NCI-H1436 treated with DMSO at 0.1 percent for 48 hours (cell line): ENCODE measurements around the gene NOTCH1.
"Not testable (repeated sequence)": the region's sequence is repeated elsewhere in the genome, so short reads cannot be mapped to it uniquely, and the experiment has no call there.

Source experiments
- DNase-seq: peaks from one replicate; lab custom pipeline; 2025; lab: John Stamatoyannopoulos, UW

Gene NOTCH1

GRCh38 chr9:136564379-136564988 is 18.6 kb upstream of the NOTCH1 start:
- no peak for DNase-seq

GRCh38 chr9:136563646-136564325 is 17.9 kb upstream of the NOTCH1 start:
- DNase-seq: no peak

GRCh38 chr9:136562746-136563495 is 17.1 kb upstream of the NOTCH1 start:
- no peak for DNase-seq

GRCh38 chr9:136561779-136562178 is 15.9 kb upstream of the NOTCH1 start:
- DNase-seq: no peak

DNA sequence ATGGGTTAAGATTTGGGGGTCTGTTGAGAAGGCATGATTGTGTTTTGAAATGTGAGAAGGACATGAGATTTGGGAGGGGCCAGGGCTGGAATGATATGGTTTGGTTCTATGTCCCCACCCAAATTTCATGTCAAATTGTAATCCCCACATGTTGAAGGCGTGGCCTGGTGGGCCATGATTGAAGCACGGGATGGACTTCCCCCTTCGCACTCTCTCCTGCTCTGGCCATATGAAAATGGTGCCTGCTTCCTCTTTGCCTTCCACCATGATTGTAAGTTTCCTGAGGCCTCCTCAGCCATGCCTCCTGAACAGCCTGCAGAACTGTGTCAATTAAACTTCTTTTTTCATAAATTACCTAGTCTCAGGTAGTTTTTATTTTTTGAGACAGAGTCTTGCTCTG is 14.7 kb upstream of the NOTCH1 start:
- no peak for DNase-seq

DNA sequence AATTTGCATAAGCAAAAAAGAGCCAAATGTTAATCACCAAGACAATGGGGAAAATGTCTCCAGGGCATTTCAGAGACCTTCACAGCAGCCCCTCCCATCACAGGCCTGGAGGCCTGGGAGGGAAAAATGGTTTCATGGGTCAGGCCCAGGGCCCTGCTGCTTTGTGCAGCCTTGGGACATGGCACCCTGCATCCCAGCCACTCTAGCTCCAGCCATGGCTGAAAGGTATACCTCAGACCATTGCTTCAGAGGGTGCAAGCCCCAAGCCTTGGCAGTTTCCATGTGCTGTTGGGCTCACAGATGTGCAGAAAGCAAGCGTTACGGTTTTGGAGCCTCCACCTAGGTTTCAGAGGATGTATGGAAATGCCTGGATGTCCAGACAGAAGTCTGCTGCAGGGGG is 13.5 kb upstream of the NOTCH1 start:
- DNase-seq: not testable (repeated sequence)

DNA sequence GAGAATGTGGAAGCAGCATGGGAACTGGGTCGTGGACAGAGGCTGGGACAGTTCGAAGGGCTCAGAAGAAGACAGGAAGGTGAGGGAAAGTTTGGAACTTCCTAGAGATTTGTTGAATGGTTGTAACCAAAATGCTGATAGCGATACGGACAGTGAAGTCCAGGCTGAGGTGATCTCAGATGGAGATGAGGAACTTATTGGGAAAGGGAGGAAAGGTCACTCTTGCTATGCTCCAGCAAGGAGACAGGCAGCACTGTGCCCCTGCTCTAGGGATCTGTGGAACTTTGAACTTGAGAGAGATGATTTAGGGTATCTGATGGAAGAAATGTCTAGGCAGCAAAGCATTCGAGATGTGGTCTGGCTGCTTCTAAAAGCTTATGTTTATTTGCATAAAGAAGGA is 13.0 kb upstream of the NOTCH1 start:
- DNase-seq: not testable (repeated sequence)

GRCh38 chr9:136558373-136558772 is 12.5 kb upstream of the NOTCH1 start:
- DNase-seq: no peak

GRCh38 chr9:136557036-136557435 is 11.2 kb upstream of the NOTCH1 start:
- DNase-seq: no peak

DNA sequence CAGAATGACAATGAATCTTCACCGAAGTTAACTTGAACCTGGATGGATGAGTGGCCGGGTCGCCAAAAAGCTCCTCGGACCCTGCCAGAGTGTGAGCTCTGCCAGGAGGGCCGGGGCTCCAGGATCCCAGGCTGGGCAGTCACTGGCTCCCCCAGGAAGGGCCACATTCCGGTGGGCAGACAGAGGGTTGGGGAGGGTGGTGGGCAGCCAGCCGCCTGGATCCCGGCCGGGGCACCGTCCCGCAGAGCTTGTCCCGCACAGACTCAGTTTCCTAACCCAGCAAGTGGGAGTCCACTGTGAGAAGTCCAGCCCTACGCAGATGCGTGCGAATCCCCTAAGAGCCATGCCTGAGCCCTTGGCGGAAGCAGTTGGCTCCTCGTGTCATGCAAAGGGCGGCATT is 10.3 kb upstream of the NOTCH1 start:
- DNase-seq: no peak

DNA sequence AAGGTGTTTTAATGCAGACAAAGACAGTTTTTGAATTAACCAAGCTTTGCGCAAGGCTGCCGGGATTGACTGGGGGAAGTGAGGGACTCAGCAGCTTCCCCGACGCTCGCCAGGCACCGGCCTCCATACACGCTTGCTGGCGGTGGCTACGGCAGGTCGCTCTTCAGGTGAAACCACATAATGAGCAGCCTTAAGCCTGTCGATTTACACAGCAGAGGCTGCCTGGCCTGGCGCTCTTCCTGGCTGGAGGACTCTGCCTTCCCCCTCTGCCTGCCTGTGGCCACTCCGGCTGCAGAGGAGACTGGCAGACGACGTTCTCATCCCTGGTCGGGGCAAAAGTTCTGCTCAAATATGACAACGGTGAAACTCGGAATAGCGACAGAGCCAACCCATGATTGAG is 9.0 kb upstream of the NOTCH1 start:
- no peak for DNase-seq

GRCh38 chr9:136553581-136553980 is 7.7 kb upstream of the NOTCH1 start:
- DNase-seq: no peak

DNA sequence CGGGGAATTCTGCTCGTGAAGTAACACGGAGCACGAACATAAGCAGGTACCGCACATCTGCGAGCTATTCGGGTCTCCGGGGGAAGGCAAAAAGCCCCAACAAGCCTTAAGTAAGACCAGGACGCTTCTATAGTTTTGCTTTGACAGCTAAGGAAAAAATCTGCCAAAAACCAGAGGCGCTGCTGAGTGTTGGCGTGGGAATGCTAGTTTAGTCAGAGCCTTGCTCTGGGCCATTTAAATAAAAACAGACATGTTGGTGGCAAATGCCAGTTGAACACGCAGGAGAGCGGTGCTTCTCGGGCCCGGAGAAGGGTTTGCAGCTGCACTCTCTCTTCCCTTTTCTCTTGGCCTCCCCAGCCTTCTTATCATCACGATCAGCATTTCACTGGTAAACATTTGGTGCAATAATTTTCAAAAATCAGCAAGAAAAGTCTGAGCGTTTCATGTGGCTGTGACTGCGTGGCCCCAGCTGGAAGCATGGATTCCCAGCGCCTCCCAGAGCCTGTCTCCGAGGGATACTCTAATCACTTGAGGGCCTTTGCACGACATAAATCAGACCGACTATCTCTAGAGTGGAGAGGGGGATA is 6.4 kb upstream of the NOTCH1 start:
- no peak for DNase-seq

GRCh38 chr9:136551401-136552116 is 5.7 kb upstream of the NOTCH1 start:
- no peak for DNase-seq

DNA sequence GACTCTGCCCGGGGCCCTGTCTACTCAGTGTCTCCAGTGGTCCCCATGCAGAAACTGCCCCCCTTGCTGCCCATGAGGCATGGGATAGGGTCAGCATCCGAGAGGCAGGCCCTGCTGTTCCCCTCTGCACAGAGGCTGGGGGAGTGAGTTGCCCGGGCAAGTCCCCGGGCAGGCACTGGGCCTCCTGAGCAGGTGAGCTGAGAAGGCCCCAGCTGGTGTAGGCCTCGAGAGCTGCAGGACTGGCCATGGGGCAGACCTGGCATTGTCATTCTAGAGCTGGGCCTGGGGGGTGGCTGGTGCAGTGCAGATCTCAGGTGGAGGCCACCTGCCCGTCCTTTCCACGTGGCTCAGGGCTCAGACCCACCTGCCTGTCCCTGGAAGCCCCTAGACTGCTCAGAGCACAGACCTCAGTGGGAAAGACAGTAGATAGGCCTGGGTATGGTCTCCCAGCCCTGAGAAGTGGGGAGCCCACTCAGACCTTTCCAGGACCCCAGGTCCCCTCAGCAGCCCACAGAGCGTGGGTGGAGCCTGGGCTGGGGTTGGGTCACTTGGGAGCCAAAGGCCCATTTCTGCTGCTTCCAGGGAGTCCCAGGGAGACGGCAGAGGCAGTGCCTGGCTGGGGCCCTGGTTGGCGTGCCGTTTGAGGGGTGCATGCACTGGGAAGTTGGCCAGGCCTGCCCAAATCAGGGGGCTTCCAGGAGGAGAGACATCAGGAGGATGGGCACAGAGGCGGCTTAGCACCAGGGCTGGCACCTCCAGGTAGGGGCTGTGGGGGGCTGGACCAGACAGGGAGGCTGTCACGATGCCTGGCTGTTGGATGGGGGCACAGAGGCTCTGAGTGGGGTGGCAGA is 4.8 kb upstream of the NOTCH1 start:
- no peak for DNase-seq

- DNase-seq: no peak
These were observed 3.4 kb upstream of the NOTCH1 start for GRCh38 chr9:136549010-136549980.

DNA sequence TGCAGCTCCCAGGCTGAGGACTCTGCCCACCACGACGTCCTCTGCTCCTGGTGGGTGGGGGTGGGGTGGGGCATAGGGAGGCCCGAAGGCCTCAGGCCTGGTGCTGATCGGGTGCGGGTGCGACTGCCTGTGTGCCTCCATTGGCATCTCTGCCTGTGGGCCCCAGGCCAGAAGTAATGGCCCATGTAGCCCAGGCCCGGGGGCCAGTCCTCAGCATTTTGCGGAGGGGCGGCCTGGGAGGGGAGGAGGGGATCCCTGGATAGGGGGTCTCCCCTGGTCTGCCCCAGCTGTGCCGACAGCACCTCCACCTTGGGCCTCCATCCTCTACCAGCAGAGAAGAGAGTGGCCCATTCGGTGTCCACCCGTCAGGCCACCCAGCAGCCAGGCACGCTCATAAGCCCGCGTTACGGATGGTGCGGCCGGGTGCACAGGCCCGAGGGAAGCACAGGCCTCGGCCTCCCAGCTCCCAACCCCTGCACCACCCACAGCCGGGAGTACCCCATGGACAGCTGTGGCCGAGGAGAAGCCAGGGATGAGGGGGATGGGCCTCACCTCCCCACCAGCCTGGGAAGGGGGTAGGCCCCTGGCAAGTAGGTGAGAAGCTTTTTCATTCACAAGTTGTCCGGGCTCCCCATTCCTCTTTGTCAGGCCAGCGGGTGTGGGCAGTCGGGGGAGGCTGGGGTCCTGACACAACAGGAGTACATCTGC is 1.8 kb upstream of the NOTCH1 start:
- DNase-seq: no peak

DNA sequence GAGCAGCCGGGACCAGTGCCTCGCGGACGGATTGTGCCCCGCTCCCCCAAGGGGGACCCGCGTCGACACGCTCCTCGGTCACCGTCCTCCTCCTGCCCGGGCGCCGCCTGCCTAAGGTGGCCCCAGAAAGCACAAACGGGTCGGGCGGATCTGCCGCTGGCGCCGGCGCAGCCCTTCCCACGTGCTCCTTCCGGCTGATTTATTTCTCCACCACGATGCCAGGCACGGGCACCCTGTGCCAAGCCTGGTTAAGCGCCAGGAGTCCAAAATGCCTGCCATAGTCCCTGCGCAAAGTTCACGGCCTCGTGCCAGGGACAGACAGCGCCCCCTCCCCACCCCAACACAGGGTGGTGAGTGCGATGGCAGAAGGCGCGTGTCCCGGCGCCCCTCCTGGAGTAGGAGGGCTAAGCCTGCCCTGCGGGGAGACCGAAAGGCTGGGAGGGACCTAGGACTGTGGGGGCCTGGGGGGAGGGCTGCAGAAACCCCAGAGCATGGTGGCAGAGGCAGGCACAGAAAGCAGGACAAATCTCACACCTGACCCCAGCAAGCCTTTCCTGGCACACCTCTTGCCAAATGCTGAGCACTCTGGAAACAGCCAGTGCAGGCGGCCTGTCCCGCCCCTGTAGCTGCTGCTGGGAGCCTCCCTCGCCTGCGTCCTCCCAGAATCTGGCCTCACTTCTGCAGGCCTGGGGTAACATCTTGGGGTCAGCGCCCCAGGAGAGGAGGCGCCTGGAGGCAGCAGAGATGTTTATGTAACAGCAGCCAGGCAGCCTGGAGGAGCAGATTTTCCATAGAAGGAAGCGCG is 1.1 kb upstream of the NOTCH1 start:
- no peak for DNase-seq

- no peak for DNase-seq
These were observed 220 bp downstream of the NOTCH1 start for GRCh38 chr9:136545692-136545964.
